ENCODE results near the gene SPAG8. TPM values are rescaled to one million over a fixed set of nuclear protein-coding genes. Genes with fewer than 3 reads are reported as not detected.

Gene SPAG8
- 1 to 10 TPM in 1 of 2 donors, under 1 TPM in 1; 0.15 to 1.5 TPM for total RNA-seq
- long read RNA-seq, partial matches to known transcripts: 1 of 1 reads
- long read RNA-seq, other reads (novel, unspliced or antisense): 0 of 1 reads

DNA sequence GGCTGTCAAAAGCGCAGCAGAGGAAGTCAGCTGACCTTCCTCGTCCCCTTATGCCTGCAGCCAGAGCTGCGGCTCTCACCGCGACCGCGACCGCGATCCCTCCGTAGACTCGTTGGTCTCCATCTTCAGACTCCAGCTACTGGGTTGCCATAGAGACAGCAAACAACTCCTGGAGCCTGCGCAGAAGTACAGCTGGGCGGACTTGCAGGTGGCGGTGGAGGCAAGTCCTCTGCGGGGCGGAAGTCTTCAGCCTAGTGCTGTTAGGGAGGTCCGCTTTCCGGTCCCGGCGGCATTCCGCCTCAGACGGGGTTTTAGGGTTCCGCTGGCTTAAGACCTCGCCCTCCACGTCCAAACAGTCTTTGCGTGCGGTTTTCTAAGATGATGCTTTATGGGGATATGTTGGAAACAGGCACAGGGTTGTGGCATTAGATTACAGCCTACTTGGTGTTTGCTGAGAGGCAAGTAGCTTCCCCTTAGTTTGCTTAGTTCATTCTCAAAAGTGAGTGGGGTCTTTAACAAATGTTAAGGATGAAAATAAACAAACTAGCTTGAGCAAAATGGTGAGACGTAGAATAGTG is at the start of gene SPAG8:
TSS of gene SPAG8 (minus strand) at position 238 of the 578 bp plus-strand sequence. CDS start at position 123, 115 bp downstream.
- ATAC-seq: peak; percentile 61
- intact Hi-C loops (cut with DNase I, micrococcal nuclease): no loop called here
- peak; percentile 92 to 97 for DNase-seq

DNA sequence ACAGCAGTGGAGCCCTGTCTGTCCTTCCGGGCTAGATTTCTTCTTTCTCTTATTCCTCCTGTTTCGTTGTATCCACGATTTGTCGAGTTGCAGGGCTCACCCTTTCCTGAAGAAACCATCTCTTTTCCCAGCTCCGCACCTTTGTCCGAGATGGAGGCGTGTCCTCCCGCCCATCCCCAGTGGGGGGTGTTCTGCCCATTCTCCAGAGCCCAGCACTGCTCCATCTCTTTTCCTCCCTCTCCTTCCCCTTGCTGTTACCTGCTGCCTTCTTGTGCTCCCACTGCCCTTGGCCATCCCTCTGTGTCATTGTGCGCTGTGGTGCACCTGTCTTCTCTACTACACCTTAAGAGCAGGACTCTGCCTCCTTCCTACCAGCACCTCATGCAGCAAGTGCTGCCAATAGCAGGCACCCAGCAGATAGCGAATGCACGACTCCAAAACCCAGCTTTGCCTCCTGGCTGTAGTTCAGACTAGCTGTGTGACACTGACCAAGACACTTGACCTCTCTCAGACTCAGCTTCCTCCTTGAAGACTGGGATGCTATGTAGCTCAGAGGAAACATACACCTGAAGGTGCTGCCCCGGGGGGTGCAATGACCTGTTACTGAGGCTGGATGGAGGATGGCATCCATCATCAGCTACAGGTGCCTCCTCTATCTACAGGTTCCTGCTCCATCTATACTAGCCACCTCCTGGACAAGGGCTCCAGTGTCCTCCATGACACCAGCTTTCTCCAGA is 49.3 kb upstream of the SPAG8 start:
- ATAC-seq (peak; percentile 19), DNase-seq (no peak)
- intact Hi-C loops (cut with DNase I, micrococcal nuclease): loop anchor here in 1 of 2 donors (10.0 kb wide), 1 partner anchor 67 kb away; the partner anchor contains the start of gene NPR2

DNA sequence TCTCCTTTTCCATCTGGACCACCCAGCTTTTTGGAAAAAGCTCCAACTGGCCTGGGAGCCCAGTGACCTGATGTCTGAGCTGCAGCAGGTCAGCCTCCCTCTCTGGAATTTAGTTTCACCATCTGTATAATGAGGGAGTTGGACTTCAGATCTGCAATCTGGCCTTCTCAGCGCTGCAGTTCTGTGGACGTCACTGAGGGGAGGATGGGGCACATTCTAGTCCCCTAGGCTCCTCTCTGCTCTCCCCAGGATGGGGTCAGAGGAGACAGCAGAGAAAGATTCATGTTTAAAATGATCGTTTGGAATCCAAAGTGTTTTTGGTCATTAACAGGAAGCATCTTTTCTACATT is 47.9 kb upstream of the SPAG8 start:
- intact Hi-C loops (cut with DNase I, micrococcal nuclease): loop anchor here in 1 of 2 donors (10.0 kb wide), 1 partner anchor 65 kb away; the partner anchor contains the start of gene NPR2
- ATAC-seq: no peak
- no peak for DNase-seq

GRCh38 chr9:35859310-35859989 is 47.4 kb upstream of the SPAG8 start:
- DNase-seq (no peak), ATAC-seq (peak; percentile 39)
- intact Hi-C loops (cut with DNase I, micrococcal nuclease): no loop called here

GRCh38 chr9:35858458-35858857 is 46.4 kb upstream of the SPAG8 start:
- DNase-seq (no peak), ATAC-seq (no peak)
- intact Hi-C loops (cut with DNase I, micrococcal nuclease): no loop called here

GRCh38 chr9:35856882-35857281 is 44.8 kb upstream of the SPAG8 start:
- intact Hi-C loops (cut with DNase I, micrococcal nuclease): no loop called here
- ATAC-seq: no peak
- no peak for DNase-seq

DNA sequence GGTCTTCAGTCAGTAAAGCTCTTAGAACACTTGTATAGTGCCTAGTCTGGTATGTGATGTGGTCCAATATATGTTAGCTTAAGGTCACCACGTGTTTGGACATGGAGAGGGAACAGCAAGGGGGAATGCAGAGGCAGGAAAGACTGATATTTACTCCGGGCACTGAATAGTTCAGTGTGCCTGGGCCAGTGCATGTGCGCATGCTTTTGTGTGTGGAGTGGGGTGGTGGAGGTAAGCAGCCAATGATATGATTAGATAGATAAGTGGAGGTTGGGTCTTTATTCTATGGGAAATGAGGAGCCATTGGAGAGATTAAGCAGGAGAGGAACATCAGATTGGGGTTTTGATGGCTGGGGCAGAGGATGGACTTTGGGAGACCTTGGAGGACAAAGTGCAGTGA is 44.1 kb upstream of the SPAG8 start:
- intact Hi-C loops (cut with DNase I, micrococcal nuclease): no loop called here
- ATAC-seq: no peak
- no peak for DNase-seq

DNA sequence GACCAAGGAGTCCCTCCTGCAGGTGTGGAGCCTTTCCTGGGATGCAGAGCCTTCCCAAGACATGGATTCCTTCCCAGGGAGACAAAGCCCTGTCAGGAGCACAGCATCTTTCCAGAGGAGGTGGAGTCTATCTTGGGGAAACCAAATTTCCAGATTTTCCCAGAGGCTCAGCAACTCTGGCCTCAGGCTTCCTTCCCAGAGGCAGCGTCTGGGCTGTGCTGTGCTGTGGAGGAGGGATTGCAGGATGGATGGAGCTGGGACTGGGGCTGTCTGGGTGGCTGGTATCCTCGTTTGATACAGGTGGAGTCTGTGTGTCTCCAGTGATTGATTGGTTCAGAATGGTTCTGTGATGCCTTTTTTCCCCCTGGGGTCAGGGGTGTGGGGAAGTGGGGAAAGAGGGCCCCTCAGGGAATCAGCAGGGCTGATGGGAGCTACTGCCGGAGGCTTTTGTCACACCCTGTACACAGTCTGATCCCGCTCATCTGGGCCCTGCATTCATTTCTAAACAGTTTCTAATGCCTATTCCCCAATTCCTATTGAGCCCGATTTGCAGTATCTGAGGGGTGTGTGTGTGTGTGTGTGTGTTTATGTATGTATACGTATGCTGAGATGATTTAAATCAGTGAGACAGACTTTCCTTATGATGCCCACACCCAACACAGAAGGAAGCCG is 42.2 kb upstream of the SPAG8 start:
- ATAC-seq (no peak), DNase-seq (no peak)
- intact Hi-C loops (cut with DNase I, micrococcal nuclease): no loop called here

DNA sequence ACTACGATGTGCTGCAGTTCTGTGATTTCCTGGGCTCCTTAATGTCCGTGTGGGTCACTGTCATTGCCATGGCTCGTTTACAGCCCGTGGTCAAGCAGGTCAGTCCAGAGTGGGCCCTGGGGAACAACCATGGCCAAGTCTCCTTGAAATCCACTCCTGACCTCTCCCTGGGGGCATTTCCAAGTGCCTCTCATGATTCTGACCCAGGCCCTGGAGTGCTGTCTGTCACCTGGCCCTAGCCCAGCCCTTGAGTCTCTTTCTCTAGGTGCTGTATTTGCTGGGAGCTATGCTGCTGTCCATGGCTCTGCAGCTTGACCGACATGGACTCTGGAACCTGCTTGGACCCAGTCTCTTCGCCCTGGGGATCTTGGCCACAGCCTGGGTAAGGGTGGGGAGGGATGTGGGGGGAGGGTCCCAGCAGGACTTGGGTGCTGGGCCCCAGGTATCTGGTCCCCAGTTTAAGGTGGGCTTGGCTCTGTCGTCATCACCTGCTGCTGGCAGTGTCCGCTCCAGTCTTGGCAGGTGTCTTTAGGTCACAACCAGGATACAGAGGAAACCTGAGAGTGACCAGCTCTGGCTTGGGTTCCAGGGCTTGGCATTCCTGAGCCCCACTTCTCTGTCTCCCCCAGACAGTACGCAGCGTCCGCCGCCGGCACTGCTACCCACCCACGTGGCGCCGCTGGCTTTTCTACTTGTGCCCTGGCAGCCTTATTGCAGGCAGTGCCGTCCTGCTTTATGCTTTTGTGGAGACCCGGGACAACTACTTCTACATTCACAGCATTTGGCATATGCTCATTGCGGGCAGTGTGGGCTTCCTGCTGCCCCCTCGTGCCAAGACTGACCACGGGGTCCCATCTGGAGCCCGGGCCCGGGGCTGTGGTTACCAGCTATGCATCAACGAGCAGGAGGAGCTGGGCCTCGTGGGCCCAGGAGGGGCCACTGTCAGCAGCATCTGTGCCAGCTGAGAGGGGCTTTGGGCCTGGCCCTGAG is 41.1 kb upstream of the SPAG8 start:
- intact Hi-C loops (cut with DNase I, micrococcal nuclease): no loop called here
- ATAC-seq (no peak), DNase-seq (no peak)

GRCh38 chr9:35852267-35852815 is 40.3 kb upstream of the SPAG8 start:
- no peak for DNase-seq
- intact Hi-C loops (cut with DNase I, micrococcal nuclease): no loop called here
- ATAC-seq: no peak

GRCh38 chr9:35847792-35848572 is 35.9 kb upstream of the SPAG8 start:
- DNase-seq (no peak), ATAC-seq (peak; percentile 6)
- intact Hi-C loops (cut with DNase I, micrococcal nuclease): no loop called here

DNA sequence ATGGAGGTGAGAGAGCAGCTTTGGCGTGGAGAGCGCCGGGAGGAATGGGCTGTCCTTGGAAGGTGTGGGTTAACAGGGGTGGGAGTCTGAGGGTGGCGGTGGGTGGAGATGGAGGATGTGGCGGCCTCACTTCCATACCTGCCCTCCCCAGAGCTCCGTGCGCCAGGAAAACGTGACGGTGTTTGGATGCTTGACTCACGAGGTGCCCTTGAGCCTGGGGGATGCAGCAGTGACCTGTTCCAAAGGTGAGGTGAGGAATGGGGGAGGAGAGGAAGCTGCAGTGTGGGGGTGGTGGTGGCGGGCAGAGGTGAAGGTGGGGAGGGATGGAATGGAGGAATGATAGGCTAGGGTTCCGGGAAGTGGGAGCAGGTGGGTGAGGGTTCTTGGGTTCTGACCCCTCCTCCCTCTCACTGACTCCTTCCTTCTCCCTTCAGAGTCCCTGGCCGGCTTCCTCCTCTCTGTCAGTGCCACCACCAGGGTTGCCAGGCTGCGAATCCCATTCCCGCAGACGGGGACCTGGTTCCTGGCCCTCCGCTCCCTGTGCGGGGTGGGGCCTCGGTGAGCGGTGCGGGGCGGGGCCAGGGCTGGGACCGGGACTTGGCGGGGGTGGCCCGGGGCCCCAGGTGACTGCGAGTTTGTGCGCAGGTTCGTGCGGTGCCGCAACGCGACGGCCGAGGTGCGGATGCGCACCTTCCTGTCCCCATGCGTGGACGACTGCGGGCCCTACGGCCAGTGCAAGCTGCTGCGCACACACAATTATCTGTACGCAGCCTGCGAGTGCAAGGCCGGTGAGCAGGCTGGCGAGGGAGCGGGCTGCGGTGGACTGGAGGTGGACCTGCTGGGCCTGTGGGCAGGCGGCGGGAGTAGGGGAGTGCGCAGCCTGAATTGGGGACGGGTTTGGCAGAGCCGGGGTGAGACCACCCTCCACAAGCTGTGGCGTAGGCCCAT is 34.0 kb upstream of the SPAG8 start:
- intact Hi-C loops (cut with DNase I, micrococcal nuclease): no loop called here

GRCh38 chr9:35844628-35845270 is 32.7 kb upstream of the SPAG8 start:
- DNase-seq (peak; percentile 49 to 67), ATAC-seq (peak; percentile 93)
- intact Hi-C loops (cut with DNase I, micrococcal nuclease): no loop called here

More for the DNA sequence above, 34.0 kb upstream of the SPAG8 start:
- DNase-seq (no peak), ATAC-seq (no peak)

- DNase-seq (no peak), ATAC-seq (peak; percentile 27)
- intact Hi-C loops (cut with DNase I, micrococcal nuclease): no loop called here
Measured at GRCh38 chr9:35842795-35843194, 30.7 kb upstream of the SPAG8 start.

DNA sequence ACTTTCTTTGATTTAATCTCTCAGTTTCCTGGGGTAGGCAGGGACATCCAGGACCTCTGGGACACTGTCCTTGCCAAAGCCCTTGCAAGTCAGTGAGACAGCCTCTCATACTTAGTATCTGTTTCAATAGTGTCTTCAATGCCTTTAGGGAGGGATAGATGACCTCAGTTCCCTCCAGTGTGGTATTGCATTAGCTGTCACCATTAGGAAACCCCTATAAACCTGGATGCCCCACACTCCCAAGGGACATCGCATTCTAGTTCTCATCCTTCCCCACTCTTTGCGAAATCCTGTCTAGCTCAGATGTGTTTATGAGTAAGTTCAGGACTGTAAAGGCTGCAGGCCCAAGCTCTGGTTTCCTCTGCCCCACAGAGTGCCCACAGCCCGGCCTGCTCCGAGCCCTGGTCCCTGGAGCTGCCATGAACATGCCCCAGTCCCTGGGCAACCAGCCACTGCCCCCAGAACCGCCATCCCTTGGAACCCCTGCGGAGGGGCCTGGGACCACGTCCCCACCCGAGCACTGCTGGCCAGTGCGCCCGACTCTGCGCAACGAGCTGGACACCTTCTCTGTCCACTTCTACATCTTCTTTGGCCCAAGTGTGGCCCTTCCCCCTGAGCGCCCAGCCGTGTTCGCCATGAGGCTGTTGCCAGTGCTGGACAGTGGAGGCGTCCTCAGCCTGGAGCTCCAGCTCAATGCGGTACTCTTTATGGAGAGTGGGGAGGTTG is 30.1 kb upstream of the SPAG8 start:
- ATAC-seq (no peak), DNase-seq (no peak)
- intact Hi-C loops (cut with DNase I, micrococcal nuclease): no loop called here
